ENCODE data around the gene NEIL3. TPM values are rescaled to one million over a fixed set of nuclear protein-coding genes. Genes with fewer than 3 reads are reported as not detected.
A peak's percentile ranks its signal among the peaks of the same experiment; 100 is the strongest.
"Not testable (repeated sequence)": the region's sequence is repeated elsewhere in the genome, so short reads cannot be mapped to it uniquely, and the experiment has no call there.

NEIL3 gene
- total RNA-seq, 4 donors from 2014 or later = not detected

DNA sequence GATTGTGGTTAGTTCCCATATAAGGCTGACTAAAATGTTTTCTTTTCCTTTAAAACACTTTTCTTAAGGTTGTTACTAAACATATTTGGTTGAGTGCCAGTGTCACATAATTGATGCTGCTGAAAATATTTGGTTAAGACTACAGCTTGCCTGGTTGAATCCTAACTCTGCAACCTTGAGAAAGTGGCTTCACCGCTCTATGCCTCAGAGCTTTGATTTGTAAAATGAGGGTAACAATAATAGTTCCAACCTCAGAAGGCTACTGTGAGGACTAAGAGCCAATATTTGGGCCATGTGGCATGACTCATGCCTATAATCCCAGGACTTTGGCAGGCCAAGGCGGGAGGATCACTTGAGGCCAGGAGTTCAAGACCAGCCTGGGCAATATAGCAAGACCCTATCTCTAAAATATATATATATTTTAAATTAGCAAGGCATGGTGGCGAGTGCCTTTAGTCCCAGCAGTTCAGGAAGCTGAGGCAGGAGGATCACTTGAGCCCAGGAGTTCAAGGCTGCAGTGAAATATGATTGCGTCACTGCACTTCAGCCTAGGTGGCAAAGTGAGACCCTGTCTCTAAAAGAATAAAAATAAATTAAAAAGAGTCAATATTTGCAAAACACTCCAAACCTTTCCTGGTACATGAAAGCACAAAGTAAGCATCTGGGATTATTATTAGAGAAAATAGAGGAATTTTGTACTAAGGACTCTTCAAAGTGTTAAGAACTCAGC is 7.1 kb upstream of the NEIL3 start:
- DNase-seq (ENCODE audit: low spot score in 2 of 2) = no peak
- no peaks in the 10 kb centered on the region for H3K36me3 ChIP-seq
- H3K27ac ChIP-seq = no peak overlapping the region
- peaks cover 0 to 10% (median 4%) of the 10 kb centered on the region in 4 donors for H3K9me3 ChIP-seq
- H3K27me3 ChIP-seq = no peaks in the 10 kb centered on the region
- TF ChIP-seq, protein P1, sequence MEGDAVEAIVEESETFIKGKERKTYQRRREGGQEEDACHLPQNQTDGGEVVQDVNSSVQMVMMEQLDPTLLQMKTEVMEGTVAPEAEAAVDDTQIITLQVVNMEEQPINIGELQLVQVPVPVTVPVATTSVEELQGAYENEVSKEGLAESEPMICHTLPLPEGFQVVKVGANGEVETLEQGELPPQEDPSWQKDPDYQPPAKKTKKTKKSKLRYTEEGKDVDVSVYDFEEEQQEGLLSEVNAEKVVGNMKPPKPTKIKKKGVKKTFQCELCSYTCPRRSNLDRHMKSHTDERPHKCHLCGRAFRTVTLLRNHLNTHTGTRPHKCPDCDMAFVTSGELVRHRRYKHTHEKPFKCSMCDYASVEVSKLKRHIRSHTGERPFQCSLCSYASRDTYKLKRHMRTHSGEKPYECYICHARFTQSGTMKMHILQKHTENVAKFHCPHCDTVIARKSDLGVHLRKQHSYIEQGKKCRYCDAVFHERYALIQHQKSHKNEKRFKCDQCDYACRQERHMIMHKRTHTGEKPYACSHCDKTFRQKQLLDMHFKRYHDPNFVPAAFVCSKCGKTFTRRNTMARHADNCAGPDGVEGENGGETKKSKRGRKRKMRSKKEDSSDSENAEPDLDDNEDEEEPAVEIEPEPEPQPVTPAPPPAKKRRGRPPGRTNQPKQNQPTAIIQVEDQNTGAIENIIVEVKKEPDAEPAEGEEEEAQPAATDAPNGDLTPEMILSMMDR (IDR thresholded peaks at IDR 0.05) = no peak
- H3K4me1 ChIP-seq = no peaks in the 10 kb centered on the region
- no peak overlapping the region for H3K4me3 ChIP-seq
- 80 to 90% methylated on average over 4 of the region's 4 CpGs for WGBS, 2 donors

DNA sequence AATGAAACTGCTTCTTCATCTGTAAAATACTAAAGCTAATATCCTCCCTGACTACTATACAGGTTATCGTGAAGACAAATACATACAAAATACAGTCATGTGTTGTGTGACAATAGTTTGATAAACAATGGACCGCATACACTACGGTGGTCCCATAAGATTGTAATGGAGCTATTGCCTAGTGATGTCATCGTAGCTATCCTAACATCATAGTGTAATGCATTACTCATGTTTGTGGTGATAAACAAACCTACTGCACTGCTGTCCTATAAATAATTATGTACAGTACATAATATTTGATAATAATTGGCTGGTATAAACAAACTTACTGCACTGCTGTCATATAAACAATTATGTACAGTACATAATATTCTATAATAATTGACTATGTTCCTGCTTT is 5.6 kb upstream of the NEIL3 start:
- TF ChIP-seq, protein P1 (IDR thresholded peaks at IDR 0.05) = no peak
- TF ChIP-seq EP300 (IDR thresholded peaks at IDR 0.05) (no peak), POLR2A (IDR thresholded peaks at IDR 0.05) (no peak)
- no peaks in the 10 kb centered on the region for H3K36me3 ChIP-seq
- H3K27me3 ChIP-seq = no peaks in the 10 kb centered on the region
- no peak overlapping the region for H3K27ac ChIP-seq
- no peak for DNase-seq (ENCODE audit: low spot score in 2 of 2)
- H3K4me1 ChIP-seq = peaks cover 0 to 8% (median 0%) of the 10 kb centered on the region in 4 donors
- no peaks in the 10 kb centered on the region for H3K9me3 ChIP-seq
- WGBS, 2 donors = 92 to 95% methylated on average over 4 of the region's 4 CpGs
- H3K4me3 ChIP-seq = no peak overlapping the region

DNA sequence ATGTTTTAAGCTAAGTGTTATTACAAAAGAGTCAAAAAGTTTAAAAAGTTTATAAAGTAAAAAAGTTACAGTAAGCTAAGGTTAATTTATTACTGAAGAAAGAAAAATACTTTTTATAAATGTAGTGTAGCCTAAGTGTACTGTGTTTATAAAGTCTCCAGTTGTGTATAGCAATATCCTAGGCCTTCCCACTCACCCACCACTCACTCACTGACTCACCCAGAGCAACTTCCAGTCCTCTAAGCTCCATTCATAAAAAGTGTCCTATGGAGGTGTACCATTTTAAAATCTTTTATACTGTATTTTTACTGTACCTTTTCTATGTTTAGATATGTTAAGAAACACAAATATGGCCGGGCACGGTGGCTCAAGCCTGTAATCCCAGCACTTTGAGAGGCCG is 4.8 kb upstream of the NEIL3 start:
- H3K9me3 ChIP-seq; DNase-seq (ENCODE audit: low spot score in 2 of 2); H3K4me3 ChIP-seq; H3K36me3 ChIP-seq; H3K27ac ChIP-seq; H3K27me3 ChIP-seq: not testable (repeated sequence)
- 96% methylated on average over 3 of the region's 3 CpGs for WGBS, 2 donors
- H3K4me1 ChIP-seq = peaks cover 0 to 11% (median under 1%) of the 10 kb centered on the region in 4 donors

DNA sequence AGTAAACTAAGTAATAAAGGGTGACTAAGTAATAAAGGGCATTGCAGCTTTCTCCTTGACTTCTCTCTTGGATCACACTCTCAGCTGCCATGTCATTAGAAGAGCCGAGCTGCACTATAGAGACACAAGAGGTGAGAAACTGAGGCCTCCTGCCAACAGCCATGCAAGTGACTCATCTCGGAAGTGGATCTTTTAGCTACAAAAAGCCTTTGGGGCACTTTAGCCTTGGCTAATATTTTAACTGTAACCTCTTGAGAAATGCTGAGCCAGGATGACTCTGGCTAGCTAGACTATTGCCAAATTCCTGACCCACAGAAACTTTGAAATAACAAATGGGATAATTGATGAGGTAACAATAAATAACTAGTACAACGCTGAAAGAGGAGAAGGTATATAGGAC is 1.5 kb upstream of the NEIL3 start:
- Histone ChIP-seq H3K36me3 (no peaks in the 10 kb centered on the region), H3K27me3 (no peaks in the 10 kb centered on the region), H3K4me1 (peaks cover 0 to 20% (median 4%) of the 10 kb centered on the region in 4 donors), H3K9me3 (no peaks in the 10 kb centered on the region), H3K4me3 (no peak overlapping the region), H3K27ac (no peak overlapping the region)
- 40 to 74% methylated on average over 3 of the region's 3 CpGs for WGBS, 2 donors
- TF ChIP-seq POLR2A (IDR thresholded peaks at IDR 0.05) (no peak), EP300 (IDR thresholded peaks at IDR 0.05) (no peak)
- TF ChIP-seq, protein P1 (IDR thresholded peaks at IDR 0.05) = no peak
- no peak for DNase-seq (ENCODE audit: low spot score in 2 of 2)

DNA sequence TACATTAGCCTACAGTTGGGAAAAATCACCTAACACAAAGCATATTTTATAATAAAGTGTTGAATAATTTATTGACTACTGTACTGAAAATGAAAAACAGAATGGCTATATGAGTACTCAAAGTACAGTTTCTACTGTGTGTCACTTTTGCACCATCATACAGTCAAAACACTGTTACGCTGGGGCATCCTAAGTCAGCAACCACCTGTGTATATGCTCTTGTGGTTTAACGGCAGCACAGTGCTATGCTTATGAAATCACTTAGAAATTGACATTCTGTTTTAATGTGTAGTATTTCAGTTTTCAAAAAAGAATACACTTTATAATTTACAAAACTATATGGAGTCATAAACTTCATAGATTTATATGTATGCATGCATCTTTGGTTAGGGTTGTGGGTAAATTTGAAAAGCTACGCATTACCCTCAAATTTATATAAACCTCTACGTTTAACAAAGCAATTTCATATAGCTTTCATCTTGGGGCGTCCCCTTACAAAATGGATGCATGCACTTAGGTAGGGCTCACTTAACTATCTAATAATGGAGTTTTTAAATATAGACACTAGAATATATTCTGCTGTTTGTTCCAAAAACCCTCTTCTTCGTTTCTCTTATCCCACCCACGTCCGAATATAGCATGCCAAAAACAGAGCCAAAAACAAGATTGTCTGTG is 690 bp upstream of the NEIL3 start:
- peak overlapping the region; percentile 38 to 63 (median 60) for H3K4me3 ChIP-seq
- WGBS, 2 donors = 57 to 59% methylated on average over 8 of the region's 8 CpGs

More for the DNA sequence above, 690 bp upstream of the NEIL3 start:
- no peak for DNase-seq (ENCODE audit: low spot score in 2 of 2)
- TF ChIP-seq, protein P1 (IDR thresholded peaks at IDR 0.05) = no peak
- no peak for TF ChIP-seq EP300 (IDR thresholded peaks at IDR 0.05)
- TF ChIP-seq POLR2A (IDR thresholded peaks at IDR 0.05) = no peak
- no peaks in the 10 kb centered on the region for H3K9me3 ChIP-seq
- no peaks in the 10 kb centered on the region for H3K27me3 ChIP-seq
- H3K4me1 ChIP-seq = peaks cover 0 to 20% (median 4%) of the 10 kb centered on the region in 4 donors
- H3K36me3 ChIP-seq = no peaks in the 10 kb centered on the region
- H3K27ac ChIP-seq = peak overlapping the region in 1 of 4 donors; percentile 40
